ENCODE results near the gene SNX8. TPM values are rescaled to one million over a fixed set of nuclear protein-coding genes. Genes with fewer than 3 reads are reported as not detected.
A peak's percentile ranks its signal among the peaks of the same experiment; 100 is the strongest.

The SNX8 gene
- total RNA-seq, 1 experiment from 2014 or later, result 40.6 TPM

DNA sequence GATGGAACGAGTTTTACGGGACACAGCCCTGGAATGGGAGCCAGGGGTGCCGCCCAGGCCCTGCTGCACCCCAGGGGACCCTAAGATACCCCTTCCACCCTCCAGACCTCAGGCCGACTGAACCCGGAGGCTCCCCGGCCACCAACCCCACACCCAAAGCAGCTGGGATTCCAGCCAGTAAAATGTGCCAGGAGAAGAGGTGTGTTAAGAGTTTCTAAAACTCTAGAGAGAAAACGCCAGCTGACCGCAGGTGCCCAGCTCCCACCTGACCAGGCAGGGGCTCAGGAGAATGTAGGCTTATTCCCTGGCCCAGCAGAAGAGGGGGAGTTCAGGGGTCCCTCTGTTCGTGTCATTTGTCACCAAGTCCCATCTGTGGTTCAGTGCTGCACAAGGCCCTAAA is 54.8 kb downstream of the SNX8 start:
- Histone ChIP-seq H3K56ac (ENCODE audit: insufficient read length, low read depth, low read length) (no peak overlapping the region), H2BK5ac (ENCODE audit: insufficient read length, low read length) (no peak overlapping the region), H4K20me1 (ENCODE audit: control insufficient read depth, insufficient read depth, insufficient read length) (no peaks in the 10 kb centered on the region), H3K18ac (ENCODE audit: insufficient read length, low read depth, low read length) (no peak overlapping the region), H3K27ac (ENCODE audit: insufficient read length, low read depth, low read length) (no peak overlapping the region), H3K79me2 (ENCODE audit: insufficient read depth, low read length) (no peaks in the 10 kb centered on the region), H3T11ph (ENCODE audit: low read length) (no peak overlapping the region), H3K9ac (ENCODE audit: extremely low read depth, insufficient read length, low read length) (no peak overlapping the region), H3K4me2 (ENCODE audit: insufficient read depth, insufficient read length, low read length) (no peak overlapping the region), H3K23me2 (ENCODE audit: insufficient read length, low read depth, low read length, poor library complexity, severe bottlenecking) (no peaks in the 10 kb centered on the region), H3K23ac (ENCODE audit: insufficient read length, low read depth, low read length) (no peak overlapping the region), H4K5ac (ENCODE audit: insufficient read length, low read depth, low read length) (no peak overlapping the region), H4K91ac (ENCODE audit: insufficient read length, low read depth, low read length) (no peak overlapping the region), H3K27me3 (ENCODE audit: insufficient read depth, low read length) (no peaks in the 10 kb centered on the region), H2BK12ac (ENCODE audit: insufficient read length, low read depth, low read length) (no peak overlapping the region), H3K79me1 (ENCODE audit: insufficient read depth, low read depth, low read length, poor library complexity, severe bottlenecking) (no peaks in the 10 kb centered on the region), H3K9me3 (ENCODE audit: control insufficient read depth, low read depth, low read length) (no peaks in the 10 kb centered on the region), H2AFZ (ENCODE audit: low read length) (no peak overlapping the region), H3K4ac (ENCODE audit: low read depth, low read length) (no peak overlapping the region), H4K8ac (replicated peaks; ENCODE audit: insufficient read length, low read depth, low read length) (no peak overlapping the region), H2BK20ac (ENCODE audit: low read depth, low read length, poor library complexity, severe bottlenecking) (no peak overlapping the region), H2BK120ac (ENCODE audit: low read depth, low read length, poor library complexity, severe bottlenecking) (no peak overlapping the region), H2AK5ac (ENCODE audit: insufficient read length, low read length) (no peak overlapping the region), H3K14ac (ENCODE audit: insufficient read depth, low read length) (no peak overlapping the region), H3K4me1 (ENCODE audit: insufficient read depth, low read length) (no peaks in the 10 kb centered on the region), H2BK15ac (ENCODE audit: low read depth, low read length) (no peak overlapping the region)
- DNase-seq, result no peak
- TF ChIP-seq, protein P1, sequence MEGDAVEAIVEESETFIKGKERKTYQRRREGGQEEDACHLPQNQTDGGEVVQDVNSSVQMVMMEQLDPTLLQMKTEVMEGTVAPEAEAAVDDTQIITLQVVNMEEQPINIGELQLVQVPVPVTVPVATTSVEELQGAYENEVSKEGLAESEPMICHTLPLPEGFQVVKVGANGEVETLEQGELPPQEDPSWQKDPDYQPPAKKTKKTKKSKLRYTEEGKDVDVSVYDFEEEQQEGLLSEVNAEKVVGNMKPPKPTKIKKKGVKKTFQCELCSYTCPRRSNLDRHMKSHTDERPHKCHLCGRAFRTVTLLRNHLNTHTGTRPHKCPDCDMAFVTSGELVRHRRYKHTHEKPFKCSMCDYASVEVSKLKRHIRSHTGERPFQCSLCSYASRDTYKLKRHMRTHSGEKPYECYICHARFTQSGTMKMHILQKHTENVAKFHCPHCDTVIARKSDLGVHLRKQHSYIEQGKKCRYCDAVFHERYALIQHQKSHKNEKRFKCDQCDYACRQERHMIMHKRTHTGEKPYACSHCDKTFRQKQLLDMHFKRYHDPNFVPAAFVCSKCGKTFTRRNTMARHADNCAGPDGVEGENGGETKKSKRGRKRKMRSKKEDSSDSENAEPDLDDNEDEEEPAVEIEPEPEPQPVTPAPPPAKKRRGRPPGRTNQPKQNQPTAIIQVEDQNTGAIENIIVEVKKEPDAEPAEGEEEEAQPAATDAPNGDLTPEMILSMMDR (conservative IDR thresholded peaks at IDR 0.05), result no peak
- no CpG with 5 or more reads among the region's 9 CpGs for WGBS (ENCODE audit: extremely low coverage, insufficient read length, low lambda C conversion rate)
- Mint-ChIP-seq H3K4me3 (no peak overlapping the region), H3K9me3 (no peaks in the 10 kb centered on the region), H3K27ac (peak overlapping the region in 2 of 3 experiments; percentile 17 to 95; a peak in 3 of 7 replicates), H3K36me3 (ENCODE audit: insufficient read depth in 1 of 3, low read depth in 3 of 3) (peaks cover 14 to 53% (median 30%) of the 10 kb centered on the region in 3 experiments; a peak in 6 of 7 replicates), H3K27me3 (ENCODE audit: low read depth) (no peaks in the 10 kb centered on the region), H3K4me1 (no peaks in the 10 kb centered on the region)

Data from H9 (cell line).